Testis (tissue), 3 donors: ENCODE results near the gene ABCC9. TPM values are rescaled to one million over a fixed set of nuclear protein-coding genes. Genes with fewer than 3 reads are reported as not detected.

Experiments used
- DNase-seq: peaks from one replicate; pipeline ENCODE4 v3.0.0-alpha.2; 2019
- H3K27ac ChIP-seq, 2 donors: fragments of 200-600 bp; sonication (generic); one replicate each; pipeline ENCODE4 v1.5.1; 2019
- H3K27me3 ChIP-seq: fragments of 200-600 bp; sonication (generic); one replicate; pipeline ENCODE4 v1.5.1; 2019
- H3K36me3 ChIP-seq: fragments of 200-600 bp; sonication (generic); one replicate; pipeline ENCODE4 v1.5.1; 2017; ENCODE audit warnings: low read depth; ENCODE audit errors: missing control alignments
- H3K4me1 ChIP-seq: fragments of 200-600 bp; sonication (generic); one replicate; pipeline ENCODE4 v1.5.1; 2019
- H3K4me3 ChIP-seq, 2 donors: fragments of 200-600 bp; sonication (generic); one replicate each; pipeline ENCODE4 v1.5.1; 2017 to 2019
- H3K9me3 ChIP-seq: fragments of 200-600 bp; sonication (generic); one replicate; pipeline ENCODE4 v1.5.1; 2017
- CTCF ChIP-seq, 3 experiments: fragments of 450-650 bp in 2 of 3; fragments of 200-600 bp in 1 of 3; sonication (generic) in 1 of 3; IDR thresholded peaks; one replicate each; pipeline ENCODE4 v1.5.1; 2016 to 2019; ENCODE audit warnings: antibody characterized with exemption in 3 of 3, mild to moderate bottlenecking in 2 of 3, moderate library complexity in 1 of 3
- POLR2A ChIP-seq: fragments of 450-650 bp; IDR thresholded peaks from one replicate; pipeline ENCODE4 v1.6.1; 2017; ENCODE audit warnings: antibody characterized with exemption, mild to moderate bottlenecking, moderate library complexity
- WGBS, 2 donors: methylation state at CpG; one replicate each; pipeline ENCODE4 v1.1.5; 2018; 5-methylcytosine and 5-hydroxymethylcytosine counted together
- intact Hi-C: fragments of 100-400 bp; cut with DNase I; formaldehyde crosslinking; loops from one replicate; pipeline ENCODE4 v1.15.1; 2023; ENCODE audit warnings: low total_unique reads
- polyA plus RNA-seq: library from polyadenylated mRNA; stranded (reverse); fragments of 350-450 nt; fragmentation: Illumina TruSeq; extraction: RNeasy Lipid Tissue Mini Kit (QIAGEN cat#74804); gene quantifications from one replicate; pipeline ENCODE4 v1.2.3, GENCODE V29; 2014; ENCODE audit warnings: low read depth, low replicate concordance; ENCODE audit not compliant: insufficient read depth
- total RNA-seq, 2 donors: library from RNA; depleted of rRNA; stranded (reverse); fragments of >200 nt; gene quantifications; one replicate each; pipeline ENCODE4 v1.2.3, GENCODE V29; 2016

ABCC9 gene
- total and polyA plus RNA-seq, 3 donors from 2014 or later = 2.1 to 2.7 (median 2.3) TPM

- H3K4me1 ChIP-seq = no peaks in the 10 kb centered on the region
- no peaks in the 10 kb centered on the region for H3K36me3 ChIP-seq
- H3K9me3 ChIP-seq = no peaks in the 10 kb centered on the region
- intact Hi-C loops = no loop called here
- no peak overlapping the region for H3K27ac ChIP-seq
- H3K27me3 ChIP-seq = no peaks in the 10 kb centered on the region
- 86 to 89% methylated on average over 4 of the region's 4 CpGs for WGBS, 2 donors
- no peak for DNase-seq
- TF ChIP-seq CTCF (IDR thresholded peaks at IDR 0.05) (no peak), POLR2A (no peak)
- H3K4me3 ChIP-seq = no peak overlapping the region
Measured at GRCh38 chr12:21860128-21860527, 81.1 kb downstream of the ABCC9 start.

GRCh38 chr12:21852251-21852650 lies 89.0 kb downstream of the ABCC9 start:
- DNase-seq = no peak
- Histone ChIP-seq H3K27me3 (no peaks in the 10 kb centered on the region), H3K4me3 (no peak overlapping the region), H3K4me1 (no peaks in the 10 kb centered on the region), H3K27ac (no peak overlapping the region), H3K9me3 (no peaks in the 10 kb centered on the region), H3K36me3 (no peaks in the 10 kb centered on the region)
- 89 to 91% methylated on average over 5 of the region's 5 CpGs for WGBS, 2 donors
- intact Hi-C loops = no loop called here
- TF ChIP-seq CTCF (IDR thresholded peaks at IDR 0.05) = no peak
- no peak for TF ChIP-seq POLR2A

- WGBS, 2 donors = 88 to 96% methylated on average over 1 of the region's 1 CpG
- Histone ChIP-seq H3K4me3 (no peak overlapping the region), H3K36me3 (no peaks in the 10 kb centered on the region), H3K9me3 (no peaks in the 10 kb centered on the region), H3K27ac (no peak overlapping the region), H3K4me1 (no peaks in the 10 kb centered on the region), H3K27me3 (no peaks in the 10 kb centered on the region)
- TF ChIP-seq CTCF (IDR thresholded peaks at IDR 0.05) = no peak
- TF ChIP-seq POLR2A = no peak
- intact Hi-C loops = no loop called here
- no peak for DNase-seq
Measured at GRCh38 chr12:21851151-21851550, 90.1 kb downstream of the ABCC9 start.

GRCh38 chr12:21850419-21850818 lies 90.8 kb downstream of the ABCC9 start:
- DNase-seq = no peak
- Histone ChIP-seq H3K27ac (no peak overlapping the region), H3K4me1 (no peaks in the 10 kb centered on the region), H3K27me3 (no peaks in the 10 kb centered on the region), H3K36me3 (no peaks in the 10 kb centered on the region), H3K9me3 (no peaks in the 10 kb centered on the region), H3K4me3 (no peak overlapping the region)
- intact Hi-C loops = no loop called here
- TF ChIP-seq POLR2A = no peak
- TF ChIP-seq CTCF (IDR thresholded peaks at IDR 0.05) = no peak
- WGBS, 2 donors = 68% methylated on average over 4 of the region's 4 CpGs

DNA sequence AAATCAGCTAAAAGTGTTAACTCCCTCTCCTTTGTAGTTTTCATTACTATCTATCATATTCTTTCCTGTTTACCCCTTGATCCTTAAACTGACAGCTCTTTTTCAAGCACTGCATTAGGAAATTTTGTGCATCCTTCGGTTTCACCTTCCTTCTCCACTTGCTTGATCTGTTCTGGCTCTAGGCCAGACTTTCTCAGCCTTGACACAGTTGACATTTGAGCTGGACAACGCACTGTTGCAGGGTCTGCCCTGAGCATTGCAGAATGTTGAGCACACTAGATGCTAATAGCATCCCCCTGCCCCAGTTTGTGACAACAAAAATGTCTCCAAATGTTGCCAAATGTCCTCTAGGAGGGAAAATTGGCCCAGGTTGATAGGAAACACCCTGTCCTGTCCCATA lies 91.3 kb downstream of the ABCC9 start:
- TF ChIP-seq POLR2A (no peak), CTCF (IDR thresholded peaks at IDR 0.05) (no peak)
- WGBS, 2 donors = 44 to 50% methylated on average over 2 of the region's 2 CpGs
- intact Hi-C loops = no loop called here
- no peaks in the 10 kb centered on the region for H3K4me1 ChIP-seq
- DNase-seq = no peak
- no peak overlapping the region for H3K27ac ChIP-seq
- H3K36me3 ChIP-seq = no peaks in the 10 kb centered on the region
- H3K4me3 ChIP-seq = no peak overlapping the region
- no peaks in the 10 kb centered on the region for H3K9me3 ChIP-seq
- no peaks in the 10 kb centered on the region for H3K27me3 ChIP-seq
